ENCODE measurements around the gene RHOB. TPM values are rescaled to one million over a fixed set of nuclear protein-coding genes. Genes with fewer than 3 reads are reported as not detected.
A peak's percentile ranks its signal among the peaks of the same experiment; 100 is the strongest.

Gene RHOB
- total RNA-seq, 2 experiments from 2014 or later = 7.5 TPM

GRCh38 chr2:20448246-20448976, 1.5 kb downstream of the RHOB start:
- Mint-ChIP-seq H3K4me3 (peak overlapping the region; percentile 71), H3K27me3 (peaks cover 29% of the 10 kb centered on the region), H3K4me1 (no peaks in the 10 kb centered on the region), H3K36me3 (ENCODE audit: low read depth) (no peaks in the 10 kb centered on the region), H3K27ac (no peak overlapping the region), H3K9me3 (ENCODE audit: low read depth) (no peaks in the 10 kb centered on the region)
- ATAC-seq (no peak), DNase-seq (no peak)
- intact Hi-C loops (cut with DNase I, micrococcal nuclease) = loop anchor here (5.0 to 10.0 kb wide), 3 partner anchors 374 to 516 kb away; partner anchors contain the start of genes LAPTM4A (in 1 of the 2) and LDAH (in 1 of the 2)
- ChIA-PET POLR2A (interaction anchor here (0.7 to 1.9 kb wide), 2 partner anchors 8 to 17 kb away, joined by 3 to 8 read pairs; no protein-coding TSS in a partner anchor), CTCF (interaction anchor here (0.6 to 2.9 kb wide), 6 partner anchors 9 to 202 kb away, joined by 4 to 24 read pairs (median 12); partner anchors contain the start of gene HS1BP3)

DNA sequence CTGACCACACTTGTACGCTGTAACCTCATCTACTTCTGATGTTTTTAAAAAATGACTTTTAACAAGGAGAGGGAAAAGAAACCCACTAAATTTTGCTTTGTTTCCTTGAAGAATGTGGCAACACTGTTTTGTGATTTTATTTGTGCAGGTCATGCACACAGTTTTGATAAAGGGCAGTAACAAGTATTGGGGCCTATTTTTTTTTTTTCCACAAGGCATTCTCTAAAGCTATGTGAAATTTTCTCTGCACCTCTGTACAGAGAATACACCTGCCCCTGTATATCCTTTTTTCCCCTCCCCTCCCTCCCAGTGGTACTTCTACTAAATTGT, 2.1 kb downstream of the RHOB start:
- Mint-ChIP-seq H3K36me3 (ENCODE audit: low read depth) (no peaks in the 10 kb centered on the region), H3K27me3 (peaks cover 29% of the 10 kb centered on the region), H3K4me3 (peak overlapping the region; percentile 8), H3K27ac (no peak overlapping the region), H3K4me1 (no peaks in the 10 kb centered on the region), H3K9me3 (ENCODE audit: low read depth) (no peaks in the 10 kb centered on the region)
- ChIA-PET POLR2A (no interaction called here), CTCF (interaction anchor here (0.6 to 2.6 kb wide), 4 partner anchors 9 to 201 kb away, joined by 3 to 12 read pairs (median 4); partner anchors contain the start of gene HS1BP3)
- intact Hi-C loops (cut with DNase I, micrococcal nuclease) = loop anchor here (5.0 to 10.0 kb wide), 3 partner anchors 373 to 516 kb away; partner anchors contain the start of genes LAPTM4A (in 1 of the 2) and LDAH (in 1 of the 2)
- DNase-seq = no peak
- ATAC-seq = no peak

GRCh38 chr2:20449501-20450200, 2.8 kb downstream of the RHOB start:
- peaks cover 29% of the 10 kb centered on the region for H3K27me3 Mint-ChIP-seq
- no peaks in the 10 kb centered on the region for H3K9me3 Mint-ChIP-seq (ENCODE audit: low read depth)
- ChIA-PET POLR2A (interaction anchor here (1.0 kb wide), 1 partner anchor 100 kb away, joined by 5 read pairs; no protein-coding TSS in a partner anchor), CTCF (interaction anchor here (0.6 to 2.6 kb wide), 10 partner anchors 11 to 201 kb away, joined by 3 to 12 read pairs (median 4); partner anchors contain the start of gene HS1BP3)
- H3K4me3 Mint-ChIP-seq = no peak overlapping the region
- no peaks in the 10 kb centered on the region for H3K4me1 Mint-ChIP-seq
- ATAC-seq = no peak
- intact Hi-C loops (cut with DNase I, micrococcal nuclease) = loop anchor here (5.0 to 10.0 kb wide), 3 partner anchors 373 to 515 kb away; partner anchors contain the start of genes LAPTM4A (in 1 of the 2) and LDAH (in 1 of the 2)
- no peaks in the 10 kb centered on the region for H3K36me3 Mint-ChIP-seq (ENCODE audit: low read depth)
- no peak for DNase-seq
- no peak overlapping the region for H3K27ac Mint-ChIP-seq

DNA sequence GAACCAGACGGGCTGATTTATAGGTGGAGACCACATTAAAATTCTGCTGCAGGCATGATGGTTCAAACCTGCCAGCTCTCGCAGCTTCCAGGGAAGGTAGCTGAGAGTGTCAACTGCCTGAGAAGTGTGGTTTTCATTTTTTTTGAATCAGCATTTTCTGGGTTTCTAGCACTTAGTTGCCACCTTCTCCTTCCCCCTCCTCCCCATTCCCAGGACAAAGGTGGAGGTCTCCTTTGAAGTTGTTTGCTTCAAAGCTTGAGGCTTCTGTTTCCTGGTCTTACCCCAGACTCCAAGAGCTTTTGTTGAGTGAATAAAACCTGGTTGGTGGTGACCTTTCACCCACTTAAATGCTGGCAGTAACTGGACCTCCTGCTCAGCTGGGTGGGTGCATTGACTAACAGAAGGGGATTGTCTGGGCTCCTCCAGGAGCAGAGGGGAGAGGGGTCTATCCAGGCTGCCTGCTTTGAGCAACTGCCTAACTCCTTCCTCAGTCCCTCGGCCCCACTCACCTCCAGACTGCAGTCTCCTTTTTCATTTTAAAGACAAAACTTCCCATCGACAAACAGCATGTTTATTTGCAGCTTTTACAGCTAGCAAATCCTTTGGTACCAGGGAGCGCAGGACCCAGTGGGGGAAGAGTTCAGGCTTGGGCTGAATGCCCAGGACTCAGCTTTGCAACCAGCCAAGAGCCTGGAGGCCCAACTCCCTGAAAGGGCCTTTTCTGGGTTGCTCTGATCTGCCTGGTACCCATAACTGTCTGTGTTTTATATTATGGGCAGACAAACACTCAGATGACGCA, 3.5 kb downstream of the RHOB start:
- Mint-ChIP-seq H3K27me3 (peaks cover 32% of the 10 kb centered on the region), H3K9me3 (ENCODE audit: low read depth) (no peaks in the 10 kb centered on the region), H3K4me1 (no peaks in the 10 kb centered on the region), H3K36me3 (ENCODE audit: low read depth) (no peaks in the 10 kb centered on the region), H3K27ac (no peak overlapping the region), H3K4me3 (no peak overlapping the region)
- intact Hi-C loops (cut with DNase I, micrococcal nuclease) = no loop called here
- DNase-seq = no peak
- ATAC-seq = no peak
- ChIA-PET CTCF (interaction anchor here (0.6 to 2.6 kb wide), 10 partner anchors 10 to 202 kb away, joined by 3 to 12 read pairs (median 4); partner anchors contain the start of gene HS1BP3), POLR2A (interaction anchor here (1.0 kb wide), 1 partner anchor 101 kb away, joined by 5 read pairs; no protein-coding TSS in a partner anchor)

GRCh38 chr2:20451000-20451290, 4.1 kb downstream of the RHOB start:
- H3K27me3 Mint-ChIP-seq = peaks cover 30% of the 10 kb centered on the region
- ATAC-seq (no peak), DNase-seq (no peak)
- CTCF ChIA-PET = interaction anchor here (0.7 to 1.4 kb wide), 5 partner anchors 37 to 212 kb away, joined by 3 to 5 read pairs (median 3); no protein-coding TSS in a partner anchor
- H3K4me1 Mint-ChIP-seq = no peaks in the 10 kb centered on the region
- H3K36me3 Mint-ChIP-seq (ENCODE audit: low read depth) = no peaks in the 10 kb centered on the region
- no peak overlapping the region for H3K27ac Mint-ChIP-seq
- no peaks in the 10 kb centered on the region for H3K9me3 Mint-ChIP-seq (ENCODE audit: low read depth)
- no peak overlapping the region for H3K4me3 Mint-ChIP-seq
- intact Hi-C loops (cut with DNase I, micrococcal nuclease) = no loop called here
- POLR2A ChIA-PET = no interaction called here

- H3K9me3 Mint-ChIP-seq (ENCODE audit: low read depth) = no peaks in the 10 kb centered on the region
- H3K4me1 Mint-ChIP-seq = no peaks in the 10 kb centered on the region
- no peak for DNase-seq
- no peak for ATAC-seq
- ChIA-PET CTCF (interaction anchor here (0.8 to 1.3 kb wide), 2 partner anchors 85 to 212 kb away, joined by 3 read pairs; no protein-coding TSS in a partner anchor), POLR2A (no interaction called here)
- H3K4me3 Mint-ChIP-seq = no peak overlapping the region
- peaks cover 30% of the 10 kb centered on the region for H3K27me3 Mint-ChIP-seq
- intact Hi-C loops (cut with DNase I, micrococcal nuclease) = no loop called here
- H3K36me3 Mint-ChIP-seq (ENCODE audit: low read depth) = no peaks in the 10 kb centered on the region
- no peak overlapping the region for H3K27ac Mint-ChIP-seq
These were observed 4.5 kb downstream of the RHOB start for GRCh38 chr2:20451341-20451740.

DNA sequence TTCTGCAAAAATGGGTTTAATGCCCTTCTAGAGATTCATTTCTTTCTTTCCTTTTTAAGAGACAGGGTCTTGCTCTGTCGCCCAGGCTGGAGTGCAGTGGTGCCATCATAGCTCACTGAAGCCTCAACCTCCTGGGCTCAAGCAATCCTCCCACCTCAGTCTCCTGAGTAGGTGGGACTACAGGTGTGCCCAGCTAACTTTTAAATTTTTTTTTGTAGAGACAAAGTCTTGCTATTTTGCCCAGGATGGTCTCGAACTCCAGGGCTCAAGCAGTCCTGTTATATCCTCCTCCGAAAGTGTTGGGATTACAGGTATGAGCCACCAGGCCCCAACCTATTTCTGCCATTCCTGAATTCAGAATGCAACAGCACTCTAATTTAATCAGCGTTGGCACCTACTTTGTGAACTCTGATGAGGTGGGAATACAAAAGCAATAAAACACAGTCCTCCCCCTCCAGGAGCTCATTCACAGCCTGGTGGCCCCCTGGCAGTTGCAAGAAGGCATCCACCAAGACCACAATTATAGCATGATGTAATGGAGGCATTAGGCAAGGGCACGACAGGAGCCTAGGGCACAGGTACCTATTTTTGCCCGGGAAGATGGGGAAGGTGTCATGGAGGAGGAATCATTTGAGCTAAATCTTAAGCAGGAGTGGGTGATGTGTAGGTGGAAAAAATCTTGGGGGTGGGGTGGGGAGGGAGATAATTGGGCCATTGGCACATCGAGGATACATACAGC, 5.1 kb downstream of the RHOB start:
- CTCF ChIA-PET = interaction anchor here (0.8 to 2.2 kb wide), 3 partner anchors 84 to 211 kb away, joined by 3 to 5 read pairs (median 3); partner anchors contain the start of gene HS1BP3
- no peak overlapping the region for H3K27ac Mint-ChIP-seq
- peaks cover 4% of the 10 kb centered on the region for H3K4me1 Mint-ChIP-seq
- intact Hi-C loops (cut with DNase I, micrococcal nuclease) = no loop called here
- H3K36me3 Mint-ChIP-seq (ENCODE audit: low read depth) = no peaks in the 10 kb centered on the region
- peaks cover 33% of the 10 kb centered on the region for H3K27me3 Mint-ChIP-seq
- POLR2A ChIA-PET = no interaction called here
- no peak for ATAC-seq
- no peak overlapping the region for H3K4me3 Mint-ChIP-seq
- H3K9me3 Mint-ChIP-seq (ENCODE audit: low read depth) = no peaks in the 10 kb centered on the region
- DNase-seq = no peak

DNA sequence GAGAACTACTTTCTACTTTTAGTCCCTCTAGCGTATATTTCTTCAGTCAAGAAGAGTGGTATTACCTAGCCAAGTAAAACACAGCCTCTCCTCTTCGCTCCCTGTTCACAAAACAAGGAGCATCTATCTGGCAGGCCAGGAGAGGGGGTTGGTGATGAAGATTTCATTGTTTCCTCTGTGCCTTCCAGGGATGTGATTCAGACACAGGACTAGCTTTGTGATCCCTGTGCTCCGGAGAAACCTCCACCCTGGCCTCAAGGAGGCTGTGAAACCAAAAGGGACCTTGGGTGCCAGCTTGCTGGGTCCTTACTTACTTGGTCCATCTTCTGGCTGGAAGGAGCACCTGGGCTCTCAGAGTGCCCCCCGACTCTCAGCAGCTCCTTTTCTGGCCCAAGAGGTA, 5.7 kb downstream of the RHOB start:
- CTCF ChIA-PET = interaction anchor here (0.6 to 2.2 kb wide), 2 partner anchors 105 to 198 kb away, joined by 3 to 5 read pairs; partner anchors contain the start of gene HS1BP3

DNA sequence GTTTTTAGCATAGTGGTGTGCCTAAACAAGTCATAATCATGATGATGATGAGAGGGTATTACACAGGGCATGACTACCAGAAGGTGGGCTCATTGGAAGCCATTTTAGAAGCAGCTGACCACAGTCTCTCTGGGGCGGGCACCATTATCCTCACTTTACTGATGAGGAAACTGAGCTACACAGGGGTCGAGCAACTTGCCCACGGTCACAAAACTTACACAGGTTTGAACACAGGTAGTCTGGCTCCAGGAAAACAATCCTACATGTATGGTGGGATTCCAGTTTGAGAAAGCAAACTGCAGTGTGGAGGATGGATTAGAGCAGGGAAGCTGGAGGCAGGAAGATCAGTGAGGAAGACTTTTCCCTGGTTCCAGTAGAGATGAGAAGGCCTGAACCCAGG, 6.2 kb downstream of the RHOB start:
- Mint-ChIP-seq H3K27me3 (peaks cover 26% of the 10 kb centered on the region), H3K9me3 (ENCODE audit: low read depth) (no peaks in the 10 kb centered on the region), H3K36me3 (ENCODE audit: low read depth) (no peaks in the 10 kb centered on the region), H3K27ac (no peak overlapping the region), H3K4me1 (peaks cover 9% of the 10 kb centered on the region), H3K4me3 (no peak overlapping the region)
- intact Hi-C loops (cut with DNase I, micrococcal nuclease) = no loop called here
- DNase-seq (no peak), ATAC-seq (no peak)
- POLR2A ChIA-PET = no interaction called here
- CTCF ChIA-PET = interaction anchor here (0.6 to 2.2 kb wide), 3 partner anchors 104 to 197 kb away, joined by 3 to 5 read pairs (median 3); partner anchors contain the start of gene HS1BP3

More for the DNA sequence above, 5.7 kb downstream of the RHOB start:
- Mint-ChIP-seq H3K4me3 (no peak overlapping the region), H3K27me3 (peaks cover 31% of the 10 kb centered on the region), H3K27ac (no peak overlapping the region), H3K4me1 (peaks cover 9% of the 10 kb centered on the region), H3K36me3 (ENCODE audit: low read depth) (no peaks in the 10 kb centered on the region), H3K9me3 (ENCODE audit: low read depth) (no peaks in the 10 kb centered on the region)
- DNase-seq = no peak
- ATAC-seq = no peak
- intact Hi-C loops (cut with DNase I, micrococcal nuclease) = no loop called here
- POLR2A ChIA-PET = no interaction called here

Data from activated CD4-positive, alpha-beta T cell treated with anti-CD3 and anti-CD28 coated beads for 36 hours (primary cell).